Heart right ventricle (tissue), 16 donors: ENCODE results near the gene OR1L8. TPM values are rescaled to one million over a fixed set of nuclear protein-coding genes. Genes with fewer than 3 reads are reported as not detected.
"Not testable (repeated sequence)": the region's sequence is repeated elsewhere in the genome, so short reads cannot be mapped to it uniquely, and the experiment has no call there.

Source experiments
- ATAC-seq, 8 donors: fragments of 200-7000 bp; cut with Tn5 transposase; one replicate each; pipeline ENCODE4 v1.9.1; 2020; ENCODE audit warnings: mild to moderate bottlenecking in 8 of 8, moderate library complexity in 8 of 8, moderate number of reproducible peaks in 1 of 8
- DNase-seq, 2 donors: peaks; one replicate each; pipeline ENCODE4 v3.0.0-alpha.2; 2020
- H3K27ac ChIP-seq, 10 donors: fragments of 200-600 bp; sonication (generic) in 2 of 10; one replicate each; pipeline versions ENCODE4 v1.5.0 to v1.8.0; 2020 to 2022; ENCODE audit warnings: mild to moderate bottlenecking in 3 of 10
- H3K27me3 ChIP-seq, 7 donors: fragments of 200-600 bp; one replicate each; pipeline ENCODE4 v1.8.0; 2021 to 2022; ENCODE audit warnings: mild to moderate bottlenecking in 2 of 7
- H3K36me3 ChIP-seq, 9 donors: fragments of 200-600 bp; sonication (generic) in 1 of 9; one replicate each; pipeline versions ENCODE4 v1.5.0 to v1.8.0; 2020 to 2022; ENCODE audit warnings: mild to moderate bottlenecking in 2 of 9
- H3K4me1 ChIP-seq, 9 donors: fragments of 200-600 bp; sonication (generic) in 1 of 9; one replicate each; pipeline versions ENCODE4 v1.5.0 to v1.8.0; 2020 to 2022; ENCODE audit warnings: mild to moderate bottlenecking in 4 of 9
- H3K4me3 ChIP-seq, 10 donors: fragments of 200-600 bp; sonication (generic) in 2 of 10; one replicate each; pipeline versions ENCODE4 v1.5.0 to v1.8.0; 2020 to 2022; ENCODE audit warnings: mild to moderate bottlenecking in 7 of 10, moderate library complexity in 2 of 10
- H3K9me3 ChIP-seq, 11 donors: fragments of 200-600 bp in 10 of 11; sonication (generic) in 2 of 11; one replicate each; pipeline versions ENCODE4 v1.5.0 to v1.8.0; 2013 to 2022; ENCODE audit warnings: mild to moderate bottlenecking in 2 of 11, control low read depth in 1 of 11, moderate library complexity in 1 of 11
- CTCF ChIP-seq, 9 donors: fragments of 200-600 bp; sonication (generic) in 2 of 9; IDR thresholded peaks; one replicate each; pipeline versions ENCODE4 v1.5.0 to v1.8.0; 2021 to 2022; ENCODE audit warnings: antibody characterized with exemption in 9 of 9, mild to moderate bottlenecking in 5 of 9, moderate library complexity in 1 of 9
- WGBS, 2 donors: extraction: QIAGEN DNeasy Blood & Tissue Kit; methylation state at CpG; one replicate each; pipeline ENCODE4 v1.1.7; 2013; ENCODE audit warnings: inconsistent platforms in 1 of 2; 5-methylcytosine and 5-hydroxymethylcytosine counted together
- intact Hi-C, 10 donors: fragments of 100-400 bp; cut with DNase I; formaldehyde crosslinking; loops; one replicate each; pipeline versions ENCODE4 v1.11.1 to v1.14.2; 2022
- polyA plus RNA-seq, 2 donors: library from polyadenylated mRNA; stranded (reverse); fragments of 200-250 nt; gene quantifications; one replicate each; pipeline ENCODE4 v1.2.3, GENCODE V29; 2013
- total RNA-seq, 10 donors: library from RNA; stranded (reverse); fragmentation: NEBNext Ultra II Directional in 3 of 10; extraction: Animal tissue kit (Norgen Biotek cat#: 25700) in 3 of 10; gene quantifications; one replicate each; pipeline versions ENCODE4 v1.2.1 to v1.2.4, GENCODE V29; 2021 to 2023
- donor health status: Arrhythmogenic right ventricular cardiomyopathy.
- donor health status: ischemic (EF 13 %, LVEDD 7.1; RV severe dilation, severe dysfunction).
- donor health status: healthy with polysubstance abuse.
- donor health status: DM: no; HTN: yes; CAD: no.
- donor health status: DM: no; HTN: no; CAD: no.
- donor health status: ischemic (EF 25% LVEDD 6.9; RV normal size, moderate dysfunction).
- donor health status: ischemic (EF 25% LVEDD 5.7; RV mildly dilated, moderate dysfunction).
- donor health status: healthy.
- donor health status: DM: yes; HTN: yes; CAD: no.
- donor health status: Ischemic cardiomyopathy.
- donor health status: ischemic (EF 35%, LVEDD 5.7; RV mildly dilated, moderate dysfunction).
- donor health status: nonischemic (EF 11% LVEDD 7.7; RV severe dilation, severe dysfunction).
- donor health status: DM: yes; HTN: yes; CAD: no.
- donor health status: PGD.
- donor health status: ischemic (EF 29% LVEDD 5.4; RV normal size, mild dysfunction).
- donor health status: nonischemic (EF 23%, LVEDD 6.1; RV moderate dilation, normal function).

The OR1L8 gene
- total and polyA plus RNA-seq, 12 donors: 0.04 to 0.45 TPM; not detected in 10

DNA sequence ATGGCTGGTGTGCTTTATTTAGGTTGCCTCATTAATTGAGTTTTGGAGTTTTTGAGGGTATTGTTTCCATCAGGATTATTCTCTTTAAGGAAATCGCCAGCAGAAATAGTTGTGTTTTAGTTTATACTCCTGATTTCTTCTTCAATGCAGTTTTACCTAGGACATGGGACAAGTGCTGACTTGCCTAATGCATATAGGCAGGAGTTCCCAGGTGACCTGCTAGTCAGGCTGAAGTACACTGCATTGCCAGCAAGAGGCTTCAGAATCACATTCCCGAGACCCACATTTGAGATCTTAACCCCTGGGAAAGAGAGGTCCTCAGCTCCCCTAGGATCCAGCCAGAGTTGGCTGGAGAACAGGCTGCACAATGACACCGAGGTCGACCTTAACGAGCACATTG, 31.8 kb downstream of the OR1L8 start:
- no peak overlapping the region for H3K27ac ChIP-seq
- DNase-seq: no peak
- H3K4me1 ChIP-seq: no peaks in the 10 kb centered on the region
- intact Hi-C loops: no loop called here
- peaks cover 0 to 9% (median 0%) of the 10 kb centered on the region in 11 donors for H3K9me3 ChIP-seq
- no peak for TF ChIP-seq CTCF (IDR thresholded peaks at IDR 0.05)
- H3K36me3 ChIP-seq: no peaks in the 10 kb centered on the region
- WGBS, 2 donors: 71 to 77% methylated on average over 5 of the region's 5 CpGs
- H3K4me3 ChIP-seq: no peak overlapping the region
- ATAC-seq: no peak
- H3K27me3 ChIP-seq: peaks cover 0 to 6% (median 0%) of the 10 kb centered on the region in 7 donors

- no peak overlapping the region for H3K27ac ChIP-seq
Measured at GRCh38 chr9:122546196-122546595, 37.0 kb downstream of the OR1L8 start.

DNA sequence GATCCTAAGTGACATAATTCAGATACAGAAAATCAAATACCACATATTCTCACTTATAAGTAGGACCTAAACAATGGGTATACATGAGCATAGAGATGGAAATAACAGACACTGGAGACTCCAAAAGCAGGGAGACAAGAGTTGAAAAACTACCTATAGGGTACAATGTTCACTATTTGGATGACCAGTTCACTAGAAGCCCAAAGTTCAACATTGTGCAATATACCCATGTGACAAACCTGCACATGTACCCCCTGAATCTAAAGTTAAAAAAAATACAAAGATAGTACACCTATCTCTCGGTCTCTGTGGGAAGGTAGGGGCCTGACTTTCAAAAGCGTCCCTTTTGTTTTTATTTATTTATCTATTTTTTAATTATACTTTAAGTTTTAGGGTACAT, 44.4 kb downstream of the OR1L8 start:
- Histone ChIP-seq H3K4me1 (no peaks in the 10 kb centered on the region), H3K9me3 (peaks cover 0 to 9% (median 0%) of the 10 kb centered on the region in 11 donors), H3K36me3 (no peaks in the 10 kb centered on the region), H3K27me3 (no peaks in the 10 kb centered on the region), H3K27ac (no peak overlapping the region), H3K4me3 (no peak overlapping the region)
- TF ChIP-seq CTCF (IDR thresholded peaks at IDR 0.05): no peak
- DNase-seq (no peak), ATAC-seq (no peak)
- 60 to 61% methylated on average over 2 of the region's 2 CpGs for WGBS, 2 donors
- intact Hi-C loops: no loop called here

More at GRCh38 chr9:122546196-122546595, 37.0 kb downstream of the OR1L8 start:
- 58% methylated on average over 8 of the region's 8 CpGs for WGBS, 2 donors
- TF ChIP-seq CTCF (IDR thresholded peaks at IDR 0.05): no peak
- no peak overlapping the region for H3K4me3 ChIP-seq
- H3K27me3 ChIP-seq: peaks cover 0 to 6% (median 0%) of the 10 kb centered on the region in 7 donors
- no peaks in the 10 kb centered on the region for H3K36me3 ChIP-seq
- H3K4me1 ChIP-seq: no peaks in the 10 kb centered on the region
- peaks cover 0 to 9% (median 0%) of the 10 kb centered on the region in 11 donors for H3K9me3 ChIP-seq
- ATAC-seq: no peak
- intact Hi-C loops: no loop called here
- no peak for DNase-seq

GRCh38 chr9:122537066-122537465, 46.1 kb downstream of the OR1L8 start:
- DNase-seq, H3K27me3 ChIP-seq, ATAC-seq, H3K36me3 ChIP-seq, intact Hi-C loops, H3K27ac ChIP-seq, H3K4me3 ChIP-seq, H3K9me3 ChIP-seq, H3K4me1 ChIP-seq: not testable (repeated sequence)
- WGBS, 2 donors: 69 to 77% methylated on average over 7 of the region's 7 CpGs

- Histone ChIP-seq H3K27ac (no peak overlapping the region), H3K9me3 (peaks cover 0 to 9% (median 0%) of the 10 kb centered on the region in 11 donors), H3K4me3 (no peak overlapping the region), H3K36me3 (no peaks in the 10 kb centered on the region), H3K27me3 (no peaks in the 10 kb centered on the region), H3K4me1 (no peaks in the 10 kb centered on the region)
- ATAC-seq: no peak
- intact Hi-C loops: no loop called here
- no peak for DNase-seq
- 94 to 97% methylated on average over 1 of the region's 1 CpG for WGBS, 2 donors
- no peak for TF ChIP-seq CTCF (IDR thresholded peaks at IDR 0.05)
Measured at GRCh38 chr9:122536134-122536533, 47.0 kb downstream of the OR1L8 start.

- H3K4me3 ChIP-seq, H3K36me3 ChIP-seq, DNase-seq, H3K27ac ChIP-seq, H3K4me1 ChIP-seq, intact Hi-C loops, ATAC-seq, H3K9me3 ChIP-seq: not testable (repeated sequence)
- H3K27me3 ChIP-seq: peaks cover 0 to 13% (median 0%) of the 10 kb centered on the region in 7 donors
- WGBS, 2 donors: 46 to 73% methylated on average over 4 of the region's 4 CpGs
Measured at GRCh38 chr9:122531157-122531556, 52.0 kb downstream of the OR1L8 start.
